GM12875 (cell line): ENCODE results near the gene SYNJ2.

ENCODE experiments used
- H3K4me3 ChIP-seq: one replicate; pipeline ENCODE4 v1.5.1; 2011; ENCODE audit warnings: low read depth, low read length, control low read depth
- TF ChIP-seq, protein P1 (sequence below): IDR thresholded peaks from 2 replicates; pipeline ENCODE4 v1.5.1; 2011; ENCODE audit warnings: low read depth, mild to moderate bottlenecking, control low read depth, inconsistent platforms, low read length, moderate library complexity, borderline replicate concordance; ENCODE audit not compliant: insufficient read depth

Gene SYNJ2

DNA sequence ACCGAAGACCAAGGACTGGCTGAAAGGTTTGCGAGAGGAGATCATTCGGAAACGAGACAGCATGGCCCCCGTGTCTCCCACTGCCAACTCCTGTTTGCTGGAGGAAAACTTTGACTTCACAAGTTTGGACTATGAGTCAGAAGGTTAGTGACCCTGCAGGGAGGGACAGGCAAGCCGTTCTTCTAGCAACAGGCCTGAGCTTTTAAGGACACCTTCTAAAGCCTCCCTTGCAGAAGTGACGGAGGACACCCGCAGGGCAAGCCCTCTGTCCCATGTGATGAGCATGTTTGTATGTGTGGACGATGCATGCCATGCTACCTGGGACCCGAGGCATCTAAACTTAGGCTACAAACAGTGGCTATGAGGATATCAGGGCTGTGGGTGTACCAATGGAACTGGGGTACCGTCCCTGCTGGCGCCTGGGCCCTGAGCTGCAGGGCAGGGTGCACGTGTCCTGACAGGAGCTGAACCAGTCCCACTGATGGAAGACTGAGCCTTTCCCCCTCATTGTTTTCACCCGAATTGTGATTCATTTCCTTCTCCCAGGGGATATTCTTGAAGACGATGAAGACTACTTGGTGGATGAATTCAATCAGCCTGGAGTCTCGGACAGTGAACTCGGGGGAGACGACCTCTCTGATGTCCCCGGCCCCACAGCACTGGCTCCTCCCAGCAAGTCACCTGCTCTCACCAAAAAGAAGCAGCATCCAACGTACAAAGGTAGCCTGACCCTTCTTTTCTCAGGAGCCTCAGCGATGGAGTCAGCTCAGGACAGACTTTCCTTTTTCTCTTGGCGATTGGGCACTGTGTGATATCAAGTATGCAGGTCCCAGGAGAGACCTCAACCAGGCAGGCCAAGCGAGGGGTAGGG lies 102.0 kb downstream of the SYNJ2 start:
- no peak overlapping the region for H3K4me3 ChIP-seq
- TF ChIP-seq, protein P1, sequence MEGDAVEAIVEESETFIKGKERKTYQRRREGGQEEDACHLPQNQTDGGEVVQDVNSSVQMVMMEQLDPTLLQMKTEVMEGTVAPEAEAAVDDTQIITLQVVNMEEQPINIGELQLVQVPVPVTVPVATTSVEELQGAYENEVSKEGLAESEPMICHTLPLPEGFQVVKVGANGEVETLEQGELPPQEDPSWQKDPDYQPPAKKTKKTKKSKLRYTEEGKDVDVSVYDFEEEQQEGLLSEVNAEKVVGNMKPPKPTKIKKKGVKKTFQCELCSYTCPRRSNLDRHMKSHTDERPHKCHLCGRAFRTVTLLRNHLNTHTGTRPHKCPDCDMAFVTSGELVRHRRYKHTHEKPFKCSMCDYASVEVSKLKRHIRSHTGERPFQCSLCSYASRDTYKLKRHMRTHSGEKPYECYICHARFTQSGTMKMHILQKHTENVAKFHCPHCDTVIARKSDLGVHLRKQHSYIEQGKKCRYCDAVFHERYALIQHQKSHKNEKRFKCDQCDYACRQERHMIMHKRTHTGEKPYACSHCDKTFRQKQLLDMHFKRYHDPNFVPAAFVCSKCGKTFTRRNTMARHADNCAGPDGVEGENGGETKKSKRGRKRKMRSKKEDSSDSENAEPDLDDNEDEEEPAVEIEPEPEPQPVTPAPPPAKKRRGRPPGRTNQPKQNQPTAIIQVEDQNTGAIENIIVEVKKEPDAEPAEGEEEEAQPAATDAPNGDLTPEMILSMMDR: no peak

DNA sequence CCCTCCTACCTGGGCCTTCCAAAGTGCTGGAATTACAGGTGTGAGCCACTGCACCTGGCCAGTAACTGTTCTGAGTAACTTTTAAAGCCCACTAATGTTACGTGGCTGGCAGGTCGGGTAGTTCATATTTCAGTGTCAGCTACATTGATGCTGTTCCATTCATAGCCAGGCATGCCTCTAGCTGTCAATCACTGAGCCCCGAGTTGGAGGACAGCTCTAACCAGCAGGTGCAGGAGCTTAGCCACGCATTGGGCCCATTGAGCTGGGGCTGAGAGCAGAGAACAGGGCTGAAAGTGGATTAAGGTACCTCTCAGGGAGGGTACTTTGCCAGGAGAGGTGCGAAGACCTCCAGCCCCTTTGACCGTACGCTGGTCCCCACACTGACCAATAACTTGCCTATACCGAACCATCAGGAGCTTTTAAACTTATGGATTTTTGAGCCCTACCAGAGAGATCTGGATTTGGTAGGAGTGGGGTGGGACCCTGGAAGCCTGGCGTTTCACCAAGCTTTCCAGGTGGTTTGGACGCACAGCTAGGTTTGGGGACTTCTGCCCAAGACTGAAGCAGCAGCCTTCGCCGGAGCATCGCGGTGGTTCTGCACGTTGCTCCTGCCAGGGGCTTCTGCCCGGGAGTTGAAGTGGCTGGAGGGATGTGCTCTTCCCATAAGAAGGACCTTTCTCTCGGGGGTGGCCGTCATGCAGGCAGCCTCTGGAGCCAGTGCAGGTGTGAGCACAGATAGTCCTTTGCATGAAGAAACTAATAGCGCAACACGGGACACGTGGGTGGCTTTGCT lies 103.8 kb downstream of the SYNJ2 start:
- TF ChIP-seq, protein P1: no peak

DNA sequence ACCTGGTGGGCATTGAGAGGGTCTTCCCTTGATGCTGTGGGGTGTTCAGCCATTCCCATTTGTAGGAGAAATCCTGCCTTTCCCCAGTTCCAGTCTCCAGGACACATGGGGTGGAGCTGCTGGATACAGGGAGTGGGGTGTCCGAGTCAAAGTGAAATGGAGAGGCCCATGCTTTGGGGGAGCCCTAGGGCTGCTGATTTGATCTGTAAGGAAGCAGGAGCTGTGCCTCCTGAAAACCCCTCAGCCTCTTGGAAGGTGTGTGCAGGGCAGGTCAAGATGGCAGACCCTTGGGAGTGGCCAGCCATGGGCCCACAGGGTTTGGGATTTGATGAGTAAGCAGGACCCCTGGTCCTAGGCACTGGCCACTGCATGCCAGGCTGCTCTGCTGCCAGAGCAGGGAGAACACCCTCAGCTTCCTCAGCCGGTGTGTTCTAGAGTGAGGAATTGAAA lies 104.4 kb downstream of the SYNJ2 start:
- H3K4me3 ChIP-seq: no peak overlapping the region
- TF ChIP-seq, protein P1: no peak

More for the DNA sequence above, 103.8 kb downstream of the SYNJ2 start:
- H3K4me3 ChIP-seq: no peak overlapping the region

DNA sequence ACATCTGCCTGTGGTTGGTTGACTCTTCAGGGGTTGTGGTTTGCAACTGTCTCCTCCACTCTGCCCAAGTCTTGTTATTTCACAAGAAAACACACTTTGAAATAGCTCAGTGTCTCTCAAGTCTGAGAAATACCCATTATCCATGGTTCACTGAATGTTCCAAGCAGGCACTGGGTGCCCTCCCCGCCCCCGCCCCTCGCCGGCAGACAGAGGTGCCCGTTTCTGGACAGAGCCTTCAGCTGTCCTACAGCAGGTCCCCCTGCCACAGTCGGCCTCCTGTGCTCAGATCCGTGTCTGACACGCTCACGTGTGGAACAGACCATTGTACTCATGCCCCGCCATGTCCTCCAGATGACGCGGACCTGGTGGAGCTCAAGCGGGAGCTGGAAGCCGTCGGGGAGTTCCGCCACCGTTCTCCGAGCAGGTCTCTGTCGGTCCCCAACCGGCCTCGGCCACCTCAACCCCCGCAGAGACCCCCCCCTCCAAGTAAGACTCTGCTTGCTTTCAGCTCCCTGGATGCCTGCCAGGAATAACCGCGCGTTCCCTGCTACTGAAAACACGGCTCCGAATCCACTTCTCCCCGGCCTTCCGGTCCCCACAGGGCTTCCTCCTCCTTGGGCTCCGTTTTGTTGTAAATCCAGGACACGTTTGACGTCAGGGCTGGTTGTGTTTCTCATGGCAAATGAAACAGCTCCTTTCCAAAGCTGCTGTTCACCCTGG lies 105.0 kb downstream of the SYNJ2 start:
- no peak overlapping the region for H3K4me3 ChIP-seq
- TF ChIP-seq, protein P1: no peak

DNA sequence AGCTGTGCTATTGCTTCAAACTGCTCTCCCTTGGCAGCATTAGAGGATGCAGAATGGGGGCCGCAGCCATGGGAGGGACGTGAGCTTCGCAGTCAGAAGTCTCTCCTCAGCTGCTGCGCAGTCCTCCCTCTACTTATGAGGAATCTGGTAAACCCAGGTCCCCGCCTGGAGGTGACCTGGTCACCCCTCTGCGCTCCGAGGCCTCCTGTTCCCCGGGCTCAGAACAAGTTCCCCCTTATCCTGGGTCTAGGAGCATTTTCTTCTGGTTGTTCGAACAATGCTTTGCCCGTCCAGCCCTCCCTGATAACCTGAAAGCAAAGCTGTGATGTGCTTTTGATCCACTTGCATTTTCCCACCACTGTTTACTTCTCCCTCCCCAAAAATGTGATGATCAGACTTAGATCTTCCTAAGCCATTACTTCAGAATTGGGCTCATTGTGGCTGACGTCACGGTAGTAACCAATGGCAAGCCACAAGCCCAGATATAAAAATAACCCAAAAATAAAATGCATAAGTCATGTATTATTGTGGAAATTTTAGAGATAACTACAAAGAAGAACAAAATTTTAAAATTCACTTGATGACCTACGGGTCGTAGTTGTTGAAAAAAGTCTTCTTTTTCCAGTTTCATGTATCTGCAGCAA lies 105.7 kb downstream of the SYNJ2 start:
- TF ChIP-seq, protein P1: no peak
- H3K4me3 ChIP-seq: no peak overlapping the region

DNA sequence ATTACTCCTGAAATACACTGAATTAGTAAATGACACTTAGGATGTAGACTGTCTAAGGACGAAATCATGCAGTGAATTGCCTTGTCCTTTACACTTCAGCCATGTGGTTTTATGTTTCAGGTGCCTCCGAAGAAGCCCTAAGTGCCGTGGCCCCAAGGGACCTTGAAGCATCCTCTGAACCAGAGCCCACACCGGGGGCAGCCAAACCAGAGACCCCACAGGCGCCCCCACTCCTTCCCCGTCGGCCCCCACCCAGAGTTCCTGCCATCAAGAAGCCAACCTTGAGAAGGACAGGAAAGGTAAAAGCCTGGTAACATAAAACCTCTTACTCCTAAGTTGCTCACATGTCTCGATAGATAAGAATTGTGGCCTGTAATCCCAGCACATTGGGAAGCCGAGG lies 111.1 kb downstream of the SYNJ2 start:
- H3K4me3 ChIP-seq: no peak overlapping the region
- TF ChIP-seq, protein P1: no peak
